RWPE1 (cell line): Measurements from ENCODE around the gene NFATC2.
"Not testable (repeated sequence)": the region's sequence is repeated elsewhere in the genome, so short reads cannot be mapped to it uniquely, and the experiment has no call there.

Source experiments
- CTCF ChIA-PET: fragments of 350-600 bp; sonication (Branson Sonifier 250); formaldehyde crosslinking; extraction: SDS; loops from one replicate; lab custom pipeline; 2021; lab: Yijun Ruan, JAX
- POLR2A ChIA-PET: fragments of 400-600 bp; formaldehyde crosslinking; extraction: SDS; loops from one replicate; lab custom pipeline; 2020; ENCODE audit warnings: antibody characterized with exemption; ENCODE audit not compliant: low non-redundant PET; lab: Yijun Ruan, JAX
- DNase-seq: peaks from one replicate; pipeline ENCODE4 v3.0.0; 2012; ENCODE audit warnings: low spot score
- H3K27ac ChIP-seq: fragments of 450-650 bp; 2 replicates; pipeline ENCODE4 v1.5.1; 2017
- TF ChIP-seq, protein P1 (sequence below): fragments of 450-650 bp; conservative IDR thresholded peaks from 2 replicates; pipeline ENCODE4 v1.5.1; 2017; ENCODE audit warnings: low read depth, mild to moderate bottlenecking

Gene NFATC2

DNA sequence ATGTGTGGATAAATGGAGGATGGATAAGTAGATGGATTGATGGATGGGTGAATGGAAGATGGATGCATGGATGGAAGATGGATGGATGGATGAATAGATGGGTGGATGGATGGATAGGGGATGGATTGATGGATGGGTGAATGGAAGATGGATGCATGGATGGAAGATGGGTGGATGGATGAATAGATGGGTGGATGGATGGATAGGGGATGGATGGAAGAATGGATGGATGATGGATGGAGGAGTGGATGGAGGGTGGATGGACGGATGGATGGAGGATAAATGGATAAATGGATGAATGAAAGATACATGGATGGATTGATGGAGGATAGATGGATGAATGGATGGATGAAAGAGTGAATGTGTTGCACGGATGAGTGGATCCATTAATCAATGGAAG, 3.0 kb upstream of the NFATC2 start:
- TF ChIP-seq, protein P1, sequence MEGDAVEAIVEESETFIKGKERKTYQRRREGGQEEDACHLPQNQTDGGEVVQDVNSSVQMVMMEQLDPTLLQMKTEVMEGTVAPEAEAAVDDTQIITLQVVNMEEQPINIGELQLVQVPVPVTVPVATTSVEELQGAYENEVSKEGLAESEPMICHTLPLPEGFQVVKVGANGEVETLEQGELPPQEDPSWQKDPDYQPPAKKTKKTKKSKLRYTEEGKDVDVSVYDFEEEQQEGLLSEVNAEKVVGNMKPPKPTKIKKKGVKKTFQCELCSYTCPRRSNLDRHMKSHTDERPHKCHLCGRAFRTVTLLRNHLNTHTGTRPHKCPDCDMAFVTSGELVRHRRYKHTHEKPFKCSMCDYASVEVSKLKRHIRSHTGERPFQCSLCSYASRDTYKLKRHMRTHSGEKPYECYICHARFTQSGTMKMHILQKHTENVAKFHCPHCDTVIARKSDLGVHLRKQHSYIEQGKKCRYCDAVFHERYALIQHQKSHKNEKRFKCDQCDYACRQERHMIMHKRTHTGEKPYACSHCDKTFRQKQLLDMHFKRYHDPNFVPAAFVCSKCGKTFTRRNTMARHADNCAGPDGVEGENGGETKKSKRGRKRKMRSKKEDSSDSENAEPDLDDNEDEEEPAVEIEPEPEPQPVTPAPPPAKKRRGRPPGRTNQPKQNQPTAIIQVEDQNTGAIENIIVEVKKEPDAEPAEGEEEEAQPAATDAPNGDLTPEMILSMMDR, result no peak
- no peak for DNase-seq
- CTCF ChIA-PET, result no interaction called here
- POLR2A ChIA-PET, result no interaction called here
- H3K27ac ChIP-seq, result no peak overlapping the region

DNA sequence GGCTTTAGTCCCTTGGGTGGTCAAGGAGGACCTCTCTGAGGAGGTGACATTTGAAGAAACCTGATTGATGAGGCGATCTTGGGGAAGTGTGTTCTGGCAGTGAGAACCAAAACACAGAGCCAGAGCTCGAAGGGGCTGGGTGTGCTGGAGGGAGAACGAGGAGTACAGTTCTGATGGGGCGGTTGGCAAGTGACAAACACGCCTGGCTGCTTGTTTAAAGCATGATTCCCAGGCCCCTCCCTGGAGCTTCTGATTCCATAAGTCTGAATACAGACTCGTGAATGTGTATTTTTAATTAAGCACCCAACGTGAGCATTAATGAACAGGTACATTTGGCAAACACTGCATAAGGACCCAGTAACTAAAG, 886 bp upstream of the NFATC2 start:
- no peak overlapping the region for H3K27ac ChIP-seq
- TF ChIP-seq, protein P1, result no peak
- ChIA-PET POLR2A (no interaction called here), CTCF (interaction anchor here (0.6 kb wide), 1 partner anchor 26 kb away, joined by 3 read pairs; no protein-coding TSS in a partner anchor)
- no peak for DNase-seq

DNA sequence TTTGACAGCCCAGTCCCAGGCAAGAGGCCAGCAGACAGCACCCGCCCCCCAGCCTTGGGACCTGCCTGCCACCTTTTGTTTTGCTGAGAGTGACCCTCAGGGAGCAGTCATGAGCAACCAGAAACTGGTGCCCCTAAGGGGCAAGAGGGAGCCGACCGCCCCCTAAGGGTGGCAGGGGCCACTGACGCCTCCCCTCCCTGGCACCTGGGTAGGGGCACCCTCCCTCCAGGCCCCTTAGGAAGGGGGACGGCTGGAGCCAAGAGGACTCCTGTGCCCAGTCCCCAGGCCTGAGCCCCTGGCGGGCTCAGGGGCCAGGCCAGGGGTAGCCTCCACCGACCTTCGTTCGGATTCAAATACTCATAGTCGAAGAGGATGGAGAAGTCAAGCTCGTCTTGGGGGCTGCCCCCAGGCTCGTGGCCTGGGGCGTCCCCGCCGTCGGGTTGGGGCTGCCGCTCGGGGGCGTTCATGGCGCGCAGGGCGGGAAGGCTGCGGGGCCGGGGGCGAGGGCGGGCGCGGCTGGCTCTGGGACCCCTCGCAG, 417 bp downstream of the NFATC2 start:
- no peak for DNase-seq
- POLR2A ChIA-PET, result no interaction called here
- no peak overlapping the region for H3K27ac ChIP-seq
- TF ChIP-seq, protein P1, result no peak
- CTCF ChIA-PET, result interaction anchor here (0.9 to 1.3 kb wide), 2 partner anchors 123 to 138 kb away, joined by 3 read pairs; no protein-coding TSS in a partner anchor

DNA sequence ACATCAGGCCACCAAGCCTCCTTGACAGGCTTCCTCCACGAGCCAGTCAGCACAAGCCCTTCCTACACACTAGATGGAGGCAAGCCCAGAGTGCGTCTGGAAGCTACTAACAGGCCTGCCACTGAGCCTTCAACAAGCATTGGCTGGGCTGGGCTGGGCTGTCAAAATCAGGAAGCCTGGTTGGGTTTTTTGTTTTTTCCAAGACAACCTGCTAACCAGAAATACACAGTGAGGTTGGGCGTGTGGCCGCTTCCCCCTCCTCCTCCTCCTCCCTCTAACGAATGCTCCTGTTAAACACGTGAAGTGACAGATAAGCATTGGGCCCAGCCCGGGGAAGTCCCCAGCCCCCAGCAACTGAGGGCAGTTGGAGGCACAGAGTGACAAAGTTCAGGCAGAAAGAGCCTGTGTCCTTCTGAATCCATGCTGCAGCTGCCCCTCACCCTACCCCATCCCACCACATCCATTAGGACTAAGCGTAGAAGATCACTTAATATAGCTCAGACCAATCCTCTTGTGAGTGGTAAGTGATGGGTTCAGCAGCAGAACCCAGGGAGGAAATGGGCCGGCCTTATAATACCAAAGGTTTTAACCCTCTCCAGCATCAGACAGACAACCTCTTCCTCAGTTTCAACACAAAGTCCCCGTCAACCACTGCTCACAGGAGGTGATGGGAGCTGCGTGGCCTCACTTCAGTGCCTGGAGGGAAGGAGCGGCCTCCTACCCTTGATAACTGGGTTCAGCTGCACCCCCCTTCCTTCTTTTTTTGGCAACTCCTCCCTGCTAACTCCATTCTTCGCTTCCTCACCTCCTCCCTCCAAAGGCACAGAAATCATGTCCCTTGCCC, 1.1 kb downstream of the NFATC2 start:
- POLR2A ChIA-PET, result no interaction called here
- TF ChIP-seq, protein P1, result no peak
- CTCF ChIA-PET, result interaction anchor here (0.7 to 1.3 kb wide), 4 partner anchors 122 to 406 kb away, joined by 3 read pairs; no protein-coding TSS in a partner anchor
- no peak for DNase-seq
- H3K27ac ChIP-seq, result no peak overlapping the region

DNA sequence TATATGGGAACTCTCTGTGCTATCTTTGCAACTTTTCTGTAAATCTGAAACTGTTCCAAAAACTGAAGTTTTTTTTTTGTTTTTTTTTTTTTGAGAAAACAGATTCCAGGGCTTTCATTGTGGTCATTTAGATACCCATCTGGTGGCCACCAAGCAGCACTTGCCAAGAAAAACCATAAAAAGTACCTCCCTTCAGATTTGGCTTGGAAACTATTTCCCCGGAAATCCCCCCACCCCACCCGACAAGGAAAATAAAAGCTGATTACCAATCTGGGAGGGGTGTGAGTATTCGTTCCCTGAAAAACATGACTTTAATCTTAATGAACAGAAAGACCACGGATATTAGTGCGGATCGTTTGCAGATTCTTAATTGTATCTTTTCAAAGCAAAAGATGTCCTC, 1.9 kb downstream of the NFATC2 start:
- H3K27ac ChIP-seq, result no peak overlapping the region
- ChIA-PET POLR2A (no interaction called here), CTCF (interaction anchor here (0.7 kb wide), 1 partner anchor 238 kb away, joined by 3 read pairs; no protein-coding TSS in a partner anchor)
- DNase-seq, result no peak
- TF ChIP-seq, protein P1, result no peak

DNA sequence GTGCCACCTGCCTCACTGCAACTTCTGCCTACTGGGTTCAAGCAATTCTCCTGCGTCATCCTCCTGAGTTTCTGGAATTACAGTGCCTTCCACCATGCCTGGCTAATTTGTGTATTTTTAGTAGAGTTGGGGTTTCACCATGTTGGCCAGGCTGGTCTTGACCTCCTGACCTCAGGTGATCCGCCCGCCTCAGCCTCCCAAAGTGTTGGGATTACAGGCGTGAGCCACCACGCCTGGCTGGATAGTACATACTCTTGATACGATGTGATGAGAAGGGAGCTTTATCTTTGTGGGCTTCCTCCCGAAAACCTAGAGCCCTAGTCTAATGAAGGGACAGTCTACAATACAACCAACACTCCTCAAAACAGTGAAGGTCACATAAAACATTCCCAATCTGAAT, 2.4 kb downstream of the NFATC2 start:
- POLR2A ChIA-PET, H3K27ac ChIP-seq, DNase-seq: not testable (repeated sequence)
- CTCF ChIA-PET, result interaction anchor here (0.5 kb wide), 1 partner anchor 184 kb away, joined by 3 read pairs; no protein-coding TSS in a partner anchor
